HG03571 (cell line): ENCODE results near the gene IMPA2.

ENCODE experiments used
- ATAC-seq: cut with Tn5 transposase; IDR thresholded peaks from one replicate; pipeline ENCODE4 v1.9.1; 2021; ENCODE audit not compliant: unreplicated experiment

IMPA2 gene

GRCh38 chr18:11987527-11987926, 6.2 kb downstream of the IMPA2 start:
- no peak for ATAC-seq

GRCh38 chr18:11989174-11989573, 7.9 kb downstream of the IMPA2 start:
- ATAC-seq: no peak

GRCh38 chr18:11989966-11990380, 8.7 kb downstream of the IMPA2 start:
- ATAC-seq: no peak

- no peak for ATAC-seq
Observed at GRCh38 chr18:11990539-11990938, 9.2 kb downstream of the IMPA2 start.

GRCh38 chr18:11991021-11991795, 9.9 kb downstream of the IMPA2 start:
- no peak for ATAC-seq

- no peak for ATAC-seq
Observed at GRCh38 chr18:11992096-11992790, 10.9 kb downstream of the IMPA2 start.

- no peak for ATAC-seq
Observed at GRCh38 chr18:11993264-11993916, 12.1 kb downstream of the IMPA2 start.

- no peak for ATAC-seq
Observed at GRCh38 chr18:11994336-11994702, 13.0 kb downstream of the IMPA2 start.

GRCh38 chr18:11994703-11995444, 13.6 kb downstream of the IMPA2 start:
- no peak for ATAC-seq

GRCh38 chr18:11995445-11996189, 14.3 kb downstream of the IMPA2 start:
- peak; percentile 63 for ATAC-seq

GRCh38 chr18:11996190-11996754, 15.0 kb downstream of the IMPA2 start:
- ATAC-seq: no peak

GRCh38 chr18:11996907-11997306, 15.6 kb downstream of the IMPA2 start:
- ATAC-seq: no peak

- no peak for ATAC-seq
Observed at GRCh38 chr18:11997466-11997865, 16.2 kb downstream of the IMPA2 start.

- no peak for ATAC-seq
Observed at GRCh38 chr18:11998193-11998592, 16.9 kb downstream of the IMPA2 start.

- no peak for ATAC-seq
Observed at GRCh38 chr18:11999429-11999828, 18.1 kb downstream of the IMPA2 start.

GRCh38 chr18:12000072-12000659, 18.9 kb downstream of the IMPA2 start:
- no peak for ATAC-seq

- ATAC-seq: no peak
Observed at GRCh38 chr18:12001421-12001820, 20.1 kb downstream of the IMPA2 start.

GRCh38 chr18:12003894-12004293, 22.6 kb downstream of the IMPA2 start:
- ATAC-seq: no peak

GRCh38 chr18:12005538-12006487, 24.5 kb downstream of the IMPA2 start:
- ATAC-seq: no peak
